PC-3 (cell line): ENCODE measurements around the gene ADRA2A.

ENCODE experiments used
- EZH2 ChIP-seq: fragments of 300-600 bp; sonication (generic); IDR thresholded peaks from one replicate; pipeline ENCODE4 v1.6.1; 2017; ENCODE audit warnings: antibody characterized with exemption, mild to moderate bottlenecking, low read length; ENCODE audit not compliant: unreplicated experiment
- TF ChIP-seq, protein P1 (sequence below): fragments of 300-600 bp; sonication (generic); conservative IDR thresholded peaks from 2 replicates; pipeline ENCODE4 v1.5.1; 2017; ENCODE audit warnings: antibody characterized with exemption, low read depth, mild to moderate bottlenecking, low read length

DNA sequence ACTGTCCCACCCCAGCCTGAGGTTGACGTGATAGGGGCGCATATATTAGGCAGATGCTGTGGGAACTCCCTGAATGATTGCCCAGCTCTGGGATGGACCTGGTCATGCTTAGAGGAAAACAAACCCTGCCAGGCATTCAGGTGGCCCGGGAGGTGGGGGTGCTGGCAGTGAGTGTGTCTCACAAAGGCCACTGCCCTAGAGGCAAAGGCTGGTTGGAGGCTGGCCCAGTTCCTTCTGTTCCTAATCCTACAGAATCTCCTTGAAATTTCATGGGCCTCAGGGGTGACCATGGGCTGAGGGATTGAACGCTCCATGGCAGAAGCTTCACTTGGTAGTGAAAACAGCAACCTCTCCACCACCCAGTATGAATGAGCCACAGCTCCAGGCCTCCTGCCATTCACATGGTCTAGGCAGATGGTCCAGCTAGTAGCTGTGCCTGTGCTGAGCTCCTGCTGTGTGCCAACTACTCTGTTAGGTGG is 25.6 kb downstream of the ADRA2A start:
- TF ChIP-seq, protein P1, sequence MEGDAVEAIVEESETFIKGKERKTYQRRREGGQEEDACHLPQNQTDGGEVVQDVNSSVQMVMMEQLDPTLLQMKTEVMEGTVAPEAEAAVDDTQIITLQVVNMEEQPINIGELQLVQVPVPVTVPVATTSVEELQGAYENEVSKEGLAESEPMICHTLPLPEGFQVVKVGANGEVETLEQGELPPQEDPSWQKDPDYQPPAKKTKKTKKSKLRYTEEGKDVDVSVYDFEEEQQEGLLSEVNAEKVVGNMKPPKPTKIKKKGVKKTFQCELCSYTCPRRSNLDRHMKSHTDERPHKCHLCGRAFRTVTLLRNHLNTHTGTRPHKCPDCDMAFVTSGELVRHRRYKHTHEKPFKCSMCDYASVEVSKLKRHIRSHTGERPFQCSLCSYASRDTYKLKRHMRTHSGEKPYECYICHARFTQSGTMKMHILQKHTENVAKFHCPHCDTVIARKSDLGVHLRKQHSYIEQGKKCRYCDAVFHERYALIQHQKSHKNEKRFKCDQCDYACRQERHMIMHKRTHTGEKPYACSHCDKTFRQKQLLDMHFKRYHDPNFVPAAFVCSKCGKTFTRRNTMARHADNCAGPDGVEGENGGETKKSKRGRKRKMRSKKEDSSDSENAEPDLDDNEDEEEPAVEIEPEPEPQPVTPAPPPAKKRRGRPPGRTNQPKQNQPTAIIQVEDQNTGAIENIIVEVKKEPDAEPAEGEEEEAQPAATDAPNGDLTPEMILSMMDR: no peak
- TF ChIP-seq EZH2: no peak
